WTC11 (cell line): ENCODE results near the gene SERGEF. TPM values are rescaled to one million over a fixed set of nuclear protein-coding genes. Genes with fewer than 3 reads are reported as not detected.

ENCODE experiments used
- ATAC-seq: fragments of 200-7000 bp; cut with Tn5 transposase; 2 replicates; pipeline ENCODE4 v1.10.0; 2021; ENCODE audit warnings: mild to moderate bottlenecking, moderate library complexity
- CTCF ChIA-PET: fragments of 300-600 bp; sonication (Branson Sonifier 250); formaldehyde crosslinking; loops from one replicate; lab custom pipeline; 2021; ENCODE audit warnings: antibody characterized with exemption; lab: Charles Lee
- POLR2A ChIA-PET: fragments of 350-600 bp; sonication (Branson Sonifier 250); formaldehyde crosslinking; loops from one replicate; lab custom pipeline; 2021; ENCODE audit warnings: antibody characterized with exemption; lab: Charles Lee
- DNase-seq: peaks from one replicate; pipeline ENCODE4 v3.0.0; 2021; ENCODE audit warnings: low spot score
- H3K27ac Mint-ChIP-seq: 2 replicates; pipeline ENCODE4 v1.8.0; 2021; ENCODE audit warnings: mixed read lengths
- H3K27me3 Mint-ChIP-seq: 2 replicates; pipeline ENCODE4 v1.8.0; 2021; ENCODE audit warnings: low read depth, mild to moderate bottlenecking, moderate library complexity, mixed read lengths
- H3K36me3 Mint-ChIP-seq: 2 replicates; pipeline ENCODE4 v1.8.0; 2021; ENCODE audit warnings: mixed read lengths
- H3K4me1 Mint-ChIP-seq: 2 replicates; pipeline ENCODE4 v1.8.0; 2022; ENCODE audit warnings: mixed read lengths
- H3K4me3 Mint-ChIP-seq: 2 replicates; pipeline ENCODE4 v1.8.0; 2021; ENCODE audit warnings: mild to moderate bottlenecking, moderate library complexity, mixed read lengths
- H3K9me3 Mint-ChIP-seq: 2 replicates; pipeline ENCODE4 v1.8.0; 2021; ENCODE audit warnings: mixed read lengths
- CREM ChIP-seq: sonication (generic); formaldehyde crosslinking; IDR thresholded peaks from 2 replicates; pipeline ENCODE4 v1.8.1; 2022; ENCODE audit warnings: mild to moderate bottlenecking, missing genetic modification reagents, moderate library complexity
- ETV6 ChIP-seq: sonication (generic); formaldehyde crosslinking; IDR thresholded peaks from 2 replicates; pipeline ENCODE4 v1.8.1; 2022; ENCODE audit warnings: mild to moderate bottlenecking, missing genetic modification reagents
- GABPB1 ChIP-seq: sonication (generic); formaldehyde crosslinking; IDR thresholded peaks from 2 replicates; pipeline ENCODE4 v1.8.1; 2023; ENCODE audit warnings: mild to moderate bottlenecking, missing genetic modification reagents
- GTF2I ChIP-seq: fragments of 250-450 bp; sonication (Bioruptor Pico); conservative IDR thresholded peaks from 2 replicates; pipeline ENCODE4 v1.4.0; 2021; ENCODE audit warnings: mild to moderate bottlenecking
- KAT7 ChIP-seq: sonication (generic); formaldehyde crosslinking; IDR thresholded peaks from 2 replicates; pipeline ENCODE4 v1.8.1; 2023; ENCODE audit warnings: missing genetic modification reagents, mild to moderate bottlenecking, borderline replicate concordance
- NFATC4 ChIP-seq: fragments of 250-450 bp; sonication (Bioruptor Pico); IDR thresholded peaks from 2 replicates; pipeline ENCODE4 v1.9.0; 2021; ENCODE audit warnings: mild to moderate bottlenecking
- NFYB ChIP-seq: sonication (generic); formaldehyde crosslinking; conservative IDR thresholded peaks from 2 replicates; pipeline ENCODE4 v1.8.0; 2022; ENCODE audit warnings: low read depth, missing genetic modification reagents
- OVOL2 ChIP-seq: fragments of 250-450 bp; sonication (Bioruptor Pico); IDR thresholded peaks from 2 replicates; pipeline ENCODE4 v1.9.0; 2021; ENCODE audit warnings: mild to moderate bottlenecking, borderline replicate concordance
- RORB ChIP-seq: fragments of 250-450 bp; sonication (Bioruptor Pico); IDR thresholded peaks from 2 replicates; pipeline ENCODE4 v1.9.0; 2021; ENCODE audit warnings: mild to moderate bottlenecking
- SOX15 ChIP-seq: fragments of 250-450 bp; sonication (Bioruptor Pico); IDR thresholded peaks from 2 replicates; pipeline ENCODE4 v1.9.0; 2021; ENCODE audit warnings: mild to moderate bottlenecking
- TEAD4 ChIP-seq: sonication (generic); formaldehyde crosslinking; IDR thresholded peaks from 2 replicates; pipeline ENCODE4 v1.8.0; 2022; ENCODE audit warnings: mild to moderate bottlenecking, missing genetic modification reagents
- TP53 ChIP-seq: sonication (generic); formaldehyde crosslinking; IDR thresholded peaks from 2 replicates; pipeline ENCODE4 v1.8.1; 2023; ENCODE audit warnings: mild to moderate bottlenecking, missing genetic modification reagents
- USF1 ChIP-seq: sonication (generic); formaldehyde crosslinking; IDR thresholded peaks from 2 replicates; pipeline ENCODE4 v1.8.0; 2022; ENCODE audit warnings: mild to moderate bottlenecking, missing genetic modification reagents
- ZBTB21 ChIP-seq: sonication (generic); formaldehyde crosslinking; IDR thresholded peaks from 2 replicates; pipeline ENCODE4 v1.8.1; 2023; ENCODE audit warnings: mild to moderate bottlenecking, missing genetic modification reagents, borderline replicate concordance
- ZNF219 ChIP-seq: sonication (generic); formaldehyde crosslinking; IDR thresholded peaks from 2 replicates; pipeline ENCODE4 v1.8.0; 2023; ENCODE audit warnings: missing genetic modification reagents, mild to moderate bottlenecking, borderline replicate concordance
- ZNF396 ChIP-seq: fragments of 250-450 bp; sonication (Bioruptor Pico); IDR thresholded peaks from 2 replicates; pipeline ENCODE4 v1.8.0; 2021; ENCODE audit warnings: mild to moderate bottlenecking, moderate library complexity, borderline replicate concordance
- total RNA-seq: library from RNA; stranded (reverse); gene quantifications from 3 replicates; pipeline ENCODE4 v1.2.3, GENCODE V29; 2021
- TF ChIP-seq, protein P1 (sequence below): sonication (generic); formaldehyde crosslinking; IDR thresholded peaks from 2 replicates; pipeline ENCODE4 v1.8.1; 2023; ENCODE audit warnings: mild to moderate bottlenecking, missing genetic modification reagents, borderline replicate concordance
- TF ChIP-seq, protein P2 (sequence below): fragments of 250-450 bp; sonication (Bioruptor Pico); IDR thresholded peaks from 2 replicates; pipeline ENCODE4 v1.9.0; 2021; ENCODE audit warnings: mild to moderate bottlenecking
- TF ChIP-seq, protein P3 (sequence below): fragments of 250-450 bp; sonication (Bioruptor Pico); IDR thresholded peaks from 2 replicates; pipeline ENCODE4 v1.8.0; 2021; ENCODE audit warnings: mild to moderate bottlenecking
- TF ChIP-seq, protein P4 (sequence below): sonication (generic); formaldehyde crosslinking; IDR thresholded peaks from 2 replicates; pipeline ENCODE4 v1.8.1; 2022; ENCODE audit warnings: low read depth, mild to moderate bottlenecking, moderate library complexity, missing genetic modification reagents, borderline replicate concordance

SERGEF gene
- total RNA-seq, 1 experiment from 2014 or later: 35.5 TPM

GRCh38 chr11:18027475-18027874 is 14.6 kb upstream of the SERGEF start:
- ATAC-seq: no peak
- TF ChIP-seq OVOL2 (CRISPR knock-in tag) (no peak), KAT7 (CRISPR knock-in tag) (no peak), RORB (CRISPR knock-in tag) (no peak), SOX15 (CRISPR knock-in tag) (no peak), GTF2I (no peak), ETV6 (CRISPR knock-in tag) (no peak), CREM (CRISPR knock-in tag) (no peak)
- TF ChIP-seq, protein P1, sequence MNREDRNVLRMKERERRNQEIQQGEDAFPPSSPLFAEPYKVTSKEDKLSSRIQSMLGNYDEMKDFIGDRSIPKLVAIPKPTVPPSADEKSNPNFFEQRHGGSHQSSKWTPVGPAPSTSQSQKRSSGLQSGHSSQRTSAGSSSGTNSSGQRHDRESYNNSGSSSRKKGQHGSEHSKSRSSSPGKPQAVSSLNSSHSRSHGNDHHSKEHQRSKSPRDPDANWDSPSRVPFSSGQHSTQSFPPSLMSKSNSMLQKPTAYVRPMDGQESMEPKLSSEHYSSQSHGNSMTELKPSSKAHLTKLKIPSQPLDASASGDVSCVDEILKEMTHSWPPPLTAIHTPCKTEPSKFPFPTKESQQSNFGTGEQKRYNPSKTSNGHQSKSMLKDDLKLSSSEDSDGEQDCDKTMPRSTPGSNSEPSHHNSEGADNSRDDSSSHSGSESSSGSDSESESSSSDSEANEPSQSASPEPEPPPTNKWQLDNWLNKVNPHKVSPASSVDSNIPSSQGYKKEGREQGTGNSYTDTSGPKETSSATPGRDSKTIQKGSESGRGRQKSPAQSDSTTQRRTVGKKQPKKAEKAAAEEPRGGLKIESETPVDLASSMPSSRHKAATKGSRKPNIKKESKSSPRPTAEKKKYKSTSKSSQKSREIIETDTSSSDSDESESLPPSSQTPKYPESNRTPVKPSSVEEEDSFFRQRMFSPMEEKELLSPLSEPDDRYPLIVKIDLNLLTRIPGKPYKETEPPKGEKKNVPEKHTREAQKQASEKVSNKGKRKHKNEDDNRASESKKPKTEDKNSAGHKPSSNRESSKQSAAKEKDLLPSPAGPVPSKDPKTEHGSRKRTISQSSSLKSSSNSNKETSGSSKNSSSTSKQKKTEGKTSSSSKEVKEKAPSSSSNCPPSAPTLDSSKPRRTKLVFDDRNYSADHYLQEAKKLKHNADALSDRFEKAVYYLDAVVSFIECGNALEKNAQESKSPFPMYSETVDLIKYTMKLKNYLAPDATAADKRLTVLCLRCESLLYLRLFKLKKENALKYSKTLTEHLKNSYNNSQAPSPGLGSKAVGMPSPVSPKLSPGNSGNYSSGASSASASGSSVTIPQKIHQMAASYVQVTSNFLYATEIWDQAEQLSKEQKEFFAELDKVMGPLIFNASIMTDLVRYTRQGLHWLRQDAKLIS (CRISPR knock-in tag): no peak
- CTCF ChIA-PET: interaction anchor here (1.2 to 2.0 kb wide), 2 partner anchors 14 to 88 kb away, joined by 4 to 6 read pairs; no protein-coding TSS in a partner anchor

DNA sequence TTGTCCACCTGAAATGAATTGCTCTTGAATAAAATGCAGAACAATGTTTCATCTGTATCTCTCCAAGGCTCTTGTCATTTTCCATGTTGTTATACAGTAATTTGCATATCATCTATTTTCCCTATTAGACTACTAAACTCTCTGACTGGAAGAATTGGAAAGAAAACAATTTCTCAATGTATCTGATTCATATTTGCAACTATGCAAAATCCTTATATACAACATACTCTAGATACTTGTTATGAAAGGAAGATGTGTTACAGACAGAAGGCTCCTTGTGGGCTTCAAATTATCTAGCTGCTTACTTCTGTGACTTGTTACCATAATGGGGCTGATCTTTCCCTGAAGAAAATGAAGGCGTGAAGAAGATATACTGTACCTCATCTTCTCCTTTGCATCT is 9.6 kb upstream of the SERGEF start:
- Mint-ChIP-seq H3K27ac (no peak overlapping the region), H3K9me3 (no peaks in the 10 kb centered on the region), H3K27me3 (peaks cover 3% of the 10 kb centered on the region), H3K4me1 (peaks cover 7% of the 10 kb centered on the region), H3K4me3 (no peak overlapping the region), H3K36me3 (no peaks in the 10 kb centered on the region)
- POLR2A ChIA-PET: no interaction called here
- DNase-seq (no peak), ATAC-seq (no peak)
- CTCF ChIA-PET: no interaction called here
- TF ChIP-seq, protein P2, sequence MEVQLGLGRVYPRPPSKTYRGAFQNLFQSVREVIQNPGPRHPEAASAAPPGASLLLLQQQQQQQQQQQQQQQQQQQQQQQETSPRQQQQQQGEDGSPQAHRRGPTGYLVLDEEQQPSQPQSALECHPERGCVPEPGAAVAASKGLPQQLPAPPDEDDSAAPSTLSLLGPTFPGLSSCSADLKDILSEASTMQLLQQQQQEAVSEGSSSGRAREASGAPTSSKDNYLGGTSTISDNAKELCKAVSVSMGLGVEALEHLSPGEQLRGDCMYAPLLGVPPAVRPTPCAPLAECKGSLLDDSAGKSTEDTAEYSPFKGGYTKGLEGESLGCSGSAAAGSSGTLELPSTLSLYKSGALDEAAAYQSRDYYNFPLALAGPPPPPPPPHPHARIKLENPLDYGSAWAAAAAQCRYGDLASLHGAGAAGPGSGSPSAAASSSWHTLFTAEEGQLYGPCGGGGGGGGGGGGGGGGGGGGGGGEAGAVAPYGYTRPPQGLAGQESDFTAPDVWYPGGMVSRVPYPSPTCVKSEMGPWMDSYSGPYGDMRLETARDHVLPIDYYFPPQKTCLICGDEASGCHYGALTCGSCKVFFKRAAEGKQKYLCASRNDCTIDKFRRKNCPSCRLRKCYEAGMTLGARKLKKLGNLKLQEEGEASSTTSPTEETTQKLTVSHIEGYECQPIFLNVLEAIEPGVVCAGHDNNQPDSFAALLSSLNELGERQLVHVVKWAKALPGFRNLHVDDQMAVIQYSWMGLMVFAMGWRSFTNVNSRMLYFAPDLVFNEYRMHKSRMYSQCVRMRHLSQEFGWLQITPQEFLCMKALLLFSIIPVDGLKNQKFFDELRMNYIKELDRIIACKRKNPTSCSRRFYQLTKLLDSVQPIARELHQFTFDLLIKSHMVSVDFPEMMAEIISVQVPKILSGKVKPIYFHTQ (CRISPR knock-in tag): no peak
- TF ChIP-seq ZNF219 (CRISPR knock-in tag) (no peak), USF1 (CRISPR knock-in tag) (no peak), NFYB (CRISPR knock-in tag) (no peak), TEAD4 (no peak), TP53 (CRISPR knock-in tag) (no peak), ZBTB21 (CRISPR knock-in tag) (no peak), ETV6 (CRISPR knock-in tag) (no peak), ZNF396 (CRISPR knock-in tag) (no peak), GABPB1 (CRISPR knock-in tag) (no peak), NFATC4 (CRISPR knock-in tag) (no peak)
- TF ChIP-seq, protein P1 (CRISPR knock-in tag): no peak
- TF ChIP-seq, protein P3, sequence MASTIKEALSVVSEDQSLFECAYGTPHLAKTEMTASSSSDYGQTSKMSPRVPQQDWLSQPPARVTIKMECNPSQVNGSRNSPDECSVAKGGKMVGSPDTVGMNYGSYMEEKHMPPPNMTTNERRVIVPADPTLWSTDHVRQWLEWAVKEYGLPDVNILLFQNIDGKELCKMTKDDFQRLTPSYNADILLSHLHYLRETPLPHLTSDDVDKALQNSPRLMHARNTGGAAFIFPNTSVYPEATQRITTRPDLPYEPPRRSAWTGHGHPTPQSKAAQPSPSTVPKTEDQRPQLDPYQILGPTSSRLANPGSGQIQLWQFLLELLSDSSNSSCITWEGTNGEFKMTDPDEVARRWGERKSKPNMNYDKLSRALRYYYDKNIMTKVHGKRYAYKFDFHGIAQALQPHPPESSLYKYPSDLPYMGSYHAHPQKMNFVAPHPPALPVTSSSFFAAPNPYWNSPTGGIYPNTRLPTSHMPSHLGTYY (CRISPR knock-in tag): no peak
- TF ChIP-seq, protein P4, sequence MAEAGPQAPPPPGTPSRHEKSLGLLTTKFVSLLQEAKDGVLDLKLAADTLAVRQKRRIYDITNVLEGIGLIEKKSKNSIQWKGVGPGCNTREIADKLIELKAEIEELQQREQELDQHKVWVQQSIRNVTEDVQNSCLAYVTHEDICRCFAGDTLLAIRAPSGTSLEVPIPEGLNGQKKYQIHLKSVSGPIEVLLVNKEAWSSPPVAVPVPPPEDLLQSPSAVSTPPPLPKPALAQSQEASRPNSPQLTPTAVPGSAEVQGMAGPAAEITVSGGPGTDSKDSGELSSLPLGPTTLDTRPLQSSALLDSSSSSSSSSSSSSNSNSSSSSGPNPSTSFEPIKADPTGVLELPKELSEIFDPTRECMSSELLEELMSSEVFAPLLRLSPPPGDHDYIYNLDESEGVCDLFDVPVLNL (CRISPR knock-in tag): no peak

More at GRCh38 chr11:18027475-18027874, 14.6 kb upstream of the SERGEF start:
- DNase-seq: no peak
- POLR2A ChIA-PET: interaction anchor here (1.4 kb wide), 1 partner anchor 13 kb away, joined by 4 read pairs; no protein-coding TSS in a partner anchor
- H3K36me3 Mint-ChIP-seq: no peaks in the 10 kb centered on the region
- peaks cover 3% of the 10 kb centered on the region for H3K27me3 Mint-ChIP-seq
- no peaks in the 10 kb centered on the region for H3K9me3 Mint-ChIP-seq
- peaks cover 12% of the 10 kb centered on the region for H3K4me1 Mint-ChIP-seq
- H3K27ac Mint-ChIP-seq: no peak overlapping the region
- no peak overlapping the region for H3K4me3 Mint-ChIP-seq
